Ovary (tissue), 9 donors: ENCODE measurements around the gene SSBP2. TPM values are rescaled to one million over a fixed set of nuclear protein-coding genes. Genes with fewer than 3 reads are reported as not detected.
"Not testable (repeated sequence)": the region's sequence is repeated elsewhere in the genome, so short reads cannot be mapped to it uniquely, and the experiment has no call there.

ENCODE experiments used
- DNase-seq, 5 donors: peaks; one replicate each; pipeline ENCODE4 v3.0.0-alpha.2; 2019 to 2020
- H3K27ac ChIP-seq, 2 donors: fragments of 200-600 bp; one replicate each; pipeline versions ENCODE4 v1.5.1 to v1.8.0; 2019 to 2022
- H3K27me3 ChIP-seq: fragments of 200-600 bp; one replicate; pipeline ENCODE4 v1.8.0; 2022
- H3K36me3 ChIP-seq: fragments of 200-600 bp; sonication (generic); one replicate; pipeline ENCODE4 v1.5.1; 2019
- H3K4me1 ChIP-seq: one replicate; pipeline ENCODE4 v1.8.1; 2013; ENCODE audit warnings: mild to moderate bottlenecking, moderate library complexity; ENCODE audit not compliant: insufficient read depth
- H3K4me3 ChIP-seq: fragments of 200-600 bp; sonication (generic); one replicate; pipeline ENCODE4 v1.5.1; 2017
- H3K9me3 ChIP-seq, 2 donors: fragments of 200-600 bp in 1 of 2; sonication (generic) in 1 of 2; one replicate each; pipeline versions ENCODE4 v1.5.1 to v1.8.1; 2013 to 2019; ENCODE audit warnings: mild to moderate bottlenecking in 1 of 2, moderate library complexity in 1 of 2
- EP300 ChIP-seq: sonication (generic); formaldehyde crosslinking; IDR thresholded peaks from one replicate; pipeline ENCODE4 v1.6.1; 2017; ENCODE audit warnings: antibody characterized with exemption
- POLR2A ChIP-seq: fragments of 450-650 bp; IDR thresholded peaks from one replicate; pipeline ENCODE4 v1.6.1; 2017; ENCODE audit warnings: antibody characterized with exemption, mild to moderate bottlenecking, moderate library complexity
- WGBS, 3 donors: extraction: QIAGEN DNeasy Blood & Tissue Kit in 1 of 3; methylation state at CpG; one replicate each; pipeline versions ENCODE4 v1.1.5 to v1.1.7; 2013 to 2017; 5-methylcytosine and 5-hydroxymethylcytosine counted together
- intact Hi-C, 4 donors: fragments of 100-400 bp; cut with DNase I; formaldehyde crosslinking; loops; one replicate each; pipeline versions ENCODE4 v1.11.0 to v1.15.1; 2022 to 2023
- polyA plus RNA-seq, 2 donors: library from polyadenylated mRNA; stranded (reverse); fragments of 200-250 nt in 1 of 2; fragments of 350-450 nt in 1 of 2; fragmentation: Illumina TruSeq in 1 of 2; extraction: RNeasy Lipid Tissue Mini Kit (QIAGEN cat#74804) in 1 of 2; gene quantifications; one replicate each; pipeline ENCODE4 v1.2.3, GENCODE V29; 2013 to 2014
- total RNA-seq, 7 donors: library from RNA; depleted of rRNA in 2 of 7; stranded (reverse); fragments of >200 nt in 2 of 7; fragmentation: NEBNext Ultra II Directional in 3 of 7; extraction: Animal tissue kit (Norgen Biotek cat#: 25700) in 3 of 7; gene quantifications; one replicate each; pipeline versions ENCODE4 v1.1.0 to v1.2.4, GENCODE V29; 2016 to 2023
- TF ChIP-seq, protein P1 (sequence below), 3 donors: fragments of 450-650 bp in 2 of 3; fragments of 200-600 bp in 1 of 3; IDR thresholded peaks; one replicate each; pipeline versions ENCODE4 v1.5.1 to v1.8.0; 2016 to 2022; ENCODE audit warnings: antibody characterized with exemption in 3 of 3, mild to moderate bottlenecking in 1 of 3
- donor health status: DM: no; HTN: no; CAD: no; lungs with moderate emphysema.
- donor health status: DM: no; HTN: no; CAD: no.
- donor health status: Bipolar disorder and iron deficiency.
- donor health status: DM: yes; HTN: yes; CAD: no.
- donor health status: DM: no; HTN: no; CAD: no.
- donor health status: DM: yes; HTN: yes; CAD: no.

SSBP2 gene
- total and polyA plus RNA-seq, 9 donors = 40.5 to 126 (median 78.2) TPM

DNA sequence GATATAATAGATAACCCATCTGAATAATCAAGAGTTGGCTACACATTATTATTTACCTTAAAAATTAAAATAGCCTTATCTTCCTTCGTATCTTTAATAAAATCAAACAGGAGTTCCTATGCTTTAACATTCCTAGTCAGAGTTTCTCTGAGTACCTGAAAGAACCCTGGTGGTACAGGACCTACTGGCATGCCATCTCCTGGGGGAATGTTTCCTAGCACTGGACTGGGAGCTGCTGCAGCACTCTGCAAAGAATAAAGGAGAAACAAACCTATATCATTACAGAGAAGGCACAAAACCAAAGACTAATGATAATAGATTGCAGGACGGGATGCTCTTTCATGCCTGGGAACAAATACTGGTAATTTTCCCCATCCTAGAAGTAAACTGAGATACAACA is 237.4 kb downstream of the SSBP2 start:
- Histone ChIP-seq H3K9me3 (no peaks in the 10 kb centered on the region), H3K4me1 (no peaks in the 10 kb centered on the region), H3K27ac (no peak overlapping the region), H3K27me3 (no peaks in the 10 kb centered on the region), H3K36me3 (no peaks in the 10 kb centered on the region), H3K4me3 (no peak overlapping the region)
- intact Hi-C loops = no loop called here
- no peak for DNase-seq
- TF ChIP-seq, protein P1, sequence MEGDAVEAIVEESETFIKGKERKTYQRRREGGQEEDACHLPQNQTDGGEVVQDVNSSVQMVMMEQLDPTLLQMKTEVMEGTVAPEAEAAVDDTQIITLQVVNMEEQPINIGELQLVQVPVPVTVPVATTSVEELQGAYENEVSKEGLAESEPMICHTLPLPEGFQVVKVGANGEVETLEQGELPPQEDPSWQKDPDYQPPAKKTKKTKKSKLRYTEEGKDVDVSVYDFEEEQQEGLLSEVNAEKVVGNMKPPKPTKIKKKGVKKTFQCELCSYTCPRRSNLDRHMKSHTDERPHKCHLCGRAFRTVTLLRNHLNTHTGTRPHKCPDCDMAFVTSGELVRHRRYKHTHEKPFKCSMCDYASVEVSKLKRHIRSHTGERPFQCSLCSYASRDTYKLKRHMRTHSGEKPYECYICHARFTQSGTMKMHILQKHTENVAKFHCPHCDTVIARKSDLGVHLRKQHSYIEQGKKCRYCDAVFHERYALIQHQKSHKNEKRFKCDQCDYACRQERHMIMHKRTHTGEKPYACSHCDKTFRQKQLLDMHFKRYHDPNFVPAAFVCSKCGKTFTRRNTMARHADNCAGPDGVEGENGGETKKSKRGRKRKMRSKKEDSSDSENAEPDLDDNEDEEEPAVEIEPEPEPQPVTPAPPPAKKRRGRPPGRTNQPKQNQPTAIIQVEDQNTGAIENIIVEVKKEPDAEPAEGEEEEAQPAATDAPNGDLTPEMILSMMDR (IDR thresholded peaks at IDR 0.05) = no peak
- TF ChIP-seq POLR2A (no peak), EP300 (no peak)
- 93 to 100% (median 95%) methylated on average over 2 of the region's 2 CpGs for WGBS, 3 donors

DNA sequence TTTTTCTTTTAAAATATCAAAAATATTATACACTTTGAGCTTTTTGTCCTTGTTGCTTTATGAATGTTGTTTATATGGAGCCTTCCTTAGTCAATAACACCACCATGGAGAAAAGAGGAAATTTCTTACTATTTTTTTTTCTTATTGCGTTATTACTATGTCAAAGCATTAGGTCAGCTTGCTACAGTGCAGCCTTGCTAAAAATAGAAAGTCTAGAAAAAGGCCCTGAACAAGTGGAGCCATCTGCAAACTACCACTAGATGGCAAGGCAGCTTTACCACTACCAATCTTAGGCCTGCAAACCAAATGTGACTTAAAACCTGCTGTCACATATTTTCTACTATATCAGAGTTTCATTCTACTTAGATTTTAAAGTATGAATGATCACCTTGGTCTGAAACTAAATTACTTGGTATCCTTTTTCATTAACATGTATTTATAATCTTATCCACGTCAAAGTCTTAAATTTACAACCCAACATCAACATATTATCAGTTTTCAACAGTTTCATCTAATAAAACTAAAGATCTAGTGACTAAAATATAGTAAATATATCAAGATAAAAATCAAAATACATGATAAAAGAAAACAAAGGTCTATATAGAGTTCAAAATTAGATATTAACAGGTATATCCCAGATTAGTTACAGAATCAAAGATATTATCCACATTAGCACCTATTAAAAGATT is 243.9 kb downstream of the SSBP2 start:
- peak overlapping the region in 1 of 2 donors; percentile 77 for H3K27ac ChIP-seq
- H3K9me3 ChIP-seq = no peaks in the 10 kb centered on the region
- H3K4me3 ChIP-seq = no peak overlapping the region
- H3K36me3 ChIP-seq = no peaks in the 10 kb centered on the region
- peak in 4 of 5 donors; percentile 36 to 74 (median 48) for DNase-seq
- no peaks in the 10 kb centered on the region for H3K4me1 ChIP-seq
- no peaks in the 10 kb centered on the region for H3K27me3 ChIP-seq
- TF ChIP-seq POLR2A = no peak
- no peak for TF ChIP-seq EP300
- TF ChIP-seq, protein P1 (IDR thresholded peaks at IDR 0.05) = peak; percentile 61 to 91 (median 87)
- intact Hi-C loops = loop anchor here in 3 of 4 donors (5.0 to 10.0 kb wide), 6 partner anchors 245 to 648 kb away; partner anchors contain the start of genes SSBP2 (in 3 of the 3) and ATG10 (in 1 of the 3)
- WGBS, 3 donors = 29 to 35% (median 33%) methylated on average over 2 of the region's 2 CpGs

DNA sequence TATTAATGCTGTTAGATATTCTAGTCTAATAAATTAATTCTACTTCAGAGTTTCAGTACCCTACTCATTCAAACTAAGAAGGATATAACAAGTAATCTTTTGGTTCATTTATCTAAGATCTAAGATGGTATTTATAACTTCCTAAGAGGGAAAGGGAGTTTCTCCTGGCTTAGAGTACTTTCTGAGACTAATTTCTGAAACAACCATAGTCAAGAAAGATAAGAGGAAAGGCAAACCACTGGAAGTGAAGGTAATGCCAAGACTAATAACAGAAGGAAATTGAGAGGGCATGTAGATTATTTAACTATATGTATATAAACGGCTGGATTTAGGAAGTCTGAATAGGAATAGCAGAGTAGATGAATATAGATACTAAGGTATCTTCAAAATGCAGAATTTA is 244.5 kb downstream of the SSBP2 start:
- no peak overlapping the region for H3K4me3 ChIP-seq
- no peaks in the 10 kb centered on the region for H3K36me3 ChIP-seq
- H3K9me3 ChIP-seq = no peaks in the 10 kb centered on the region
- no peaks in the 10 kb centered on the region for H3K27me3 ChIP-seq
- intact Hi-C loops = loop anchor here in 3 of 4 donors (5.0 to 10.0 kb wide), 6 partner anchors 246 to 648 kb away; partner anchors contain the start of genes SSBP2 (in 3 of the 3) and ATG10 (in 1 of the 3)
- TF ChIP-seq POLR2A (no peak), EP300 (no peak)
- TF ChIP-seq, protein P1 (IDR thresholded peaks at IDR 0.05) = no peak
- H3K27ac ChIP-seq = peak overlapping the region; percentile 18 to 77
- no peak for DNase-seq
- WGBS, 3 donors = 11 to 31% (median 17%) methylated on average over 1 of the region's 1 CpG
- H3K4me1 ChIP-seq = no peaks in the 10 kb centered on the region

DNA sequence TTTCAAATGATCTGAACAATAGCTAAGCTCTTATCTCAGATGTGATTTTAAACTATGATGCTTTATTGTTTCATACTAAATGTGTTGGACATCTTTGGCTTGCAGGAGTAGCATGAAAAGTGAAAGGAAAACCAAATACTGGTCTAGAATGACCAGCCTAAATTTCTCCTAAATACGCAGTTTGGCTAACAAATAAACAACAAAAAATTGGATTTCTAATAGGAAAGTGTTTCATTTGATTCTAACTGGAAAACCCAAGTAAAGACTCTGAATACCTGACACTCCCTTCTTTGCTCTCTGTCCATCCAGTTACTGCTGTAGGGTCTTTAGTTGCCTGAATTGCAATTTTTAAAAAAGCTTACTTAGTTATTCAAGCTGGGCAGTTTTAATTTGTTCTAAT is 245.2 kb downstream of the SSBP2 start:
- Histone ChIP-seq H3K9me3 (no peaks in the 10 kb centered on the region), H3K4me1 (no peaks in the 10 kb centered on the region), H3K4me3 (no peak overlapping the region), H3K27me3 (no peaks in the 10 kb centered on the region), H3K27ac (peak overlapping the region in 1 of 2 donors; percentile 77), H3K36me3 (no peaks in the 10 kb centered on the region)
- WGBS, 3 donors = 4 to 13% (median 11%) methylated on average over 1 of the region's 1 CpG
- intact Hi-C loops = loop anchor here in 3 of 4 donors (5.0 to 10.0 kb wide), 6 partner anchors 247 to 649 kb away; partner anchors contain the start of genes SSBP2 (in 3 of the 3) and ATG10 (in 1 of the 3)
- TF ChIP-seq, protein P1 (IDR thresholded peaks at IDR 0.05) = no peak
- TF ChIP-seq POLR2A (no peak), EP300 (no peak)
- no peak for DNase-seq

DNA sequence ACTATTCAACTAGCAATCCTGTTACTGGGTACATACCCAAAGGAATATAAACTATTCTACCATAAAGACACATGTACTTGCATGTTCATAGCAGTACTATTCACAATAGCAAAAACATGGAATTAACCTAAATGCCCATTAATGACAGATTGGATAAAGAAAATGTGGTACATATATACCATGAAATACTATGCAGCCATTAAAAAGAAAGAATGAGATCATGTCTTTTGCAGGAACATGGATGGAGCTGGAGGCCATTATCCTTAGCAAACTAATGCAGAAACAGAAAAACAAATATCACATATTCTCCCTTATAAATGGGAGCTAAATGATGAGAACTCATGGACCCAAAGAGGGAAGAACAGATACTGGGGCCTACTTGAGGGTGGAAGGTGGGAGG is 247.3 kb downstream of the SSBP2 start:
- H3K27ac ChIP-seq, H3K4me3 ChIP-seq, DNase-seq, H3K36me3 ChIP-seq, H3K9me3 ChIP-seq, H3K4me1 ChIP-seq, H3K27me3 ChIP-seq: not testable (repeated sequence)
- intact Hi-C loops = loop anchor here in 3 of 4 donors (10.0 kb wide), 3 partner anchors 251 to 651 kb away; partner anchors contain the start of gene SSBP2 (in 2 of the 3)
